NCI-H1436 (cell line): ENCODE data around the gene CNTN5.

Source experiments
- DNase-seq: peaks from one replicate; lab custom pipeline; 2025; lab: John Stamatoyannopoulos, UW

CNTN5 gene

DNA sequence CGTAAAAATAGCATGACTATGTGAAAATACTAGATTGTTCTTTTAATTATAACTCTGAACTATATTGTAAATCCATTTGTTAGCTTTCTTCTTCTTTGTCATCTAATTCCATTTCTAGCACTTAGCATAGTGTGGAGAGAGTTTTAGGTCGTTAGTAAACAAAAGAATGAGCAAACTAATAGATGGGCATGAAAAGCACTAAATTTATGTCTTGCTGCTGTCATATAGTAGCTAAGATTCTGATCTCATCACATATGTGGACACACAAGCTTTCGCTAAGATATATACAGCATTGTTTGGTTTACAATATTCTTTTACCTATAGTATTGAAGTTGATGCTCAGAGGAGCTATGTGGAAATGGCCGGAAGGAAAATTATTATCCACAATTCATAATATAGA is 370.5 kb downstream of the CNTN5 start:
- no peak for DNase-seq

DNA sequence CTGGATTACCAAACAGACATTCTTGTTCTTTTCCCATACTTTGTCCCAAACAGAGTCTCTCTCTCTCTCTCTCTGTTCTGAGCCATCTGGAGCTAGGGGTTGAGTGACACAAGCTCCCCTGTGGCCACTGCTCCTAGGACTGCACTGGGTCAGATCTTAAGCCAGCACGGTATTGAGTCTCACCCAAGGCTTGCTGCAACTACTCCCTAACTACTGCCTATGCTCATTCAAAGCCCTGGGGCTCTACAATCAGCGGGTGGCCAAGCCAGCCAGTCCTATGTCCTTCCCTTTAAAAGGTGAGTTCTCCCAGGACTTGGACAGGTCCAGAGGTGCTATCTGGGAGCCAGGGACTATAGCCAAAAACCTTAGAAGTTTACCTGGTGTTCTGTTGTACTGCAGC is 385.6 kb downstream of the CNTN5 start:
- no peak for DNase-seq

DNA sequence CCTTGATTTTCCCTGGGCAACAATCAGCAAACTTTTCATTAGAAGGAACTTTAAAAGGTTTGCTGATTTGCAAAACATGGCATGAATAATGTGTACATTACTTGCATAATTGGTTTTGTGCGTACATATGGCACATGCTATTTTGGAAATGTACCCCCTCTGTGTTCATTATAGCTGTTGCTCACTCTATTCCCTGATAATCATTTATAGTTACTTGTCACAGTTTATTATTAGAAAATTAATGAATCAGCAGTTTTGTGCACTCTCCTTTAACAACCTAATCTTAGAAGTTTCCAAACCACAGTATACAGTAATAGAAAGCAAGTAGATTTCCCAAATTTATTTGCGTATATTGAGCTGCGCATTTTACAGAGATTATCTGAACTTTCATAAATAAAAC is 389.9 kb downstream of the CNTN5 start:
- no peak for DNase-seq

DNA sequence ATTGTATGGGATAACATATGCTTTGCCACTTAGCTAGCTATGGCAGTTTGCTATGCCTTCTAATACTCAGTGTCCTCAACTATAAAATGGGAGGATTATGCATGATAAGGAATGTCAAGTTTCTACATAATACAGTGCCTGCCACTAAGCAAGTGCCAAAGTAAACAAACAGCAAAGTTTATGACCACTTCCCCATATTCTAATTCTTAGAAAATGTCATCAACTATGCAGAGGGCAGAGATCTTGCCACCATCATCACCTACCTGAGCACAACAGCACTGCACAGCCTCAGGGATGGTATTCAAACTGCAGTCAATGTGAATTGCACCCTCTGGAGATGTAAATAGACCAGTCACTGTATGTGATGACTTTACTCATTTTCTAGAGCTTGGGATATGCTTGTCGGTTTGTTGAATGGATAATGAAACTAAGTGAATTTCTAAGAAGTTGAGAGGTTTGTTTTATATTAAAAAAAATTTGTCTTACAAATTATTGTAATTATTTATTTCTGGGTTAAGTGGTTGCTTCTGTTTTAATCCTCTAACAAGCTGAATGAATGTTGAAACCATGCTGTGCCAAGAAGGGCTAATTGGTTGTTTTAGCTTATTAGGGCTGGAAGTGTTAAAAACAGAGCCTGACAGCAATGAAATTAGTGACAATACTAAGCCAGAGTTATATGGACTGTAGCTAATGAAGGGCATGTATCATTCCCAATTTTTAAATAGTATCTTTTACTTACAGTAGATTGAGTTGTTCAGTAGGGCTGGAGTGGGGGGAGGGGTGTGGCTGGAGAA is 398.4 kb downstream of the CNTN5 start:
- DNase-seq, result no peak

DNA sequence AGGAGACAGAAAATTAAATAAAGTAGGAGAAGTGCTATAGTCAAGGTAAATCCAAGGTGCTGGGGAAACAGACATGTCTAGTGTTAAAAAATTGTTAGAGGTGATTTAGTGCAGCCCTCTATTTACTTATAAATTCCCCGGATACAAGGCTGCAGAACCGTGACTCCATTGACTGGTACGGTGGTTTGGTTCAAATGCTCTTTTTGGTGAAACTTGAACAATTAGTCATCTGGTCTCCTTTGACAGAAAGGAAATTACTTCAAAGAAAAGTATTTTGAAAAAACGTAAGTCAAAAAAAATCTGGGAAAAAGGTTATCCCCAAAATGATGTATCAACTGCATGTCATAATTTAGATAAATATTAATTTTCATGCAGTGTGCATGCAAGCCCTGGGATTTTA is 399.2 kb downstream of the CNTN5 start:
- no peak for DNase-seq

DNA sequence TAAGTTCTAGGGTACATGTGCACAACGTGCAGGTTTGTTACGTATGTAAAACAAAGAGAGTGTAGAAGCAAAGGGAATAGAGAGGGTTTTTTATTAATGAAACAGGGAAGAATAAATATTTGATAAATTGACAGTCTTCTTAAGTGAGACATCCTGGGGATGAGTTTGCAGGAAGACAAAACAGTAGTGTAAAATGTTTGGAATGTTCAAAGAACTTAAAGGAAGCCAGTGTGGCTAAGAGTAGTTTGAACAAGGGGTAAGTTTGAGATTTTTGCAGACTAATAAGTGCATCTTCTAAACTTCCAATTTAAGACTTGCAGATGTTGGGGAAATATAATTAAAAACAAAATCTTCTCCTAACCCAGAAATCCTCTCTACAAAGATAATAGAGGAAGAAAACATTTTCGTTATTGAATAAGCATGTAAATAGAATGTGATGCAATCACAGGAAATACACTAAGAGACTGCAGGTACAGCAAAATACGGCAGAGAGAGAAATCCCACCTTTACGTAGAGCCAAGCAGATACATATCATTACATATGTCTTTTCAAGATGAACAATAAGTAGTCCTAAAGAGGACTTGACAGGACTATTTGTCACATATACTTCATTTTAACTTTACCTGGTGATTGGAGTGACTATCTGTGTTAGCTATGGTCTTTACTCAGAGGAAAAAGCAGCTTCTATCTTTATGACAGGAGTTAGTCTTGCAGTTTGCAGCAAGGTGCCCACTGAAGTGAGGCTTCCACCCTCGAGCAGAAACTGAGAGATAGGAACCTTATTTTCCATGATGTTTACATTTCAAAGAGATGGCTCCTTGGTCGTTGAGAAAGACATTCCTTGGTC is 402.1 kb downstream of the CNTN5 start:
- no peak for DNase-seq

DNA sequence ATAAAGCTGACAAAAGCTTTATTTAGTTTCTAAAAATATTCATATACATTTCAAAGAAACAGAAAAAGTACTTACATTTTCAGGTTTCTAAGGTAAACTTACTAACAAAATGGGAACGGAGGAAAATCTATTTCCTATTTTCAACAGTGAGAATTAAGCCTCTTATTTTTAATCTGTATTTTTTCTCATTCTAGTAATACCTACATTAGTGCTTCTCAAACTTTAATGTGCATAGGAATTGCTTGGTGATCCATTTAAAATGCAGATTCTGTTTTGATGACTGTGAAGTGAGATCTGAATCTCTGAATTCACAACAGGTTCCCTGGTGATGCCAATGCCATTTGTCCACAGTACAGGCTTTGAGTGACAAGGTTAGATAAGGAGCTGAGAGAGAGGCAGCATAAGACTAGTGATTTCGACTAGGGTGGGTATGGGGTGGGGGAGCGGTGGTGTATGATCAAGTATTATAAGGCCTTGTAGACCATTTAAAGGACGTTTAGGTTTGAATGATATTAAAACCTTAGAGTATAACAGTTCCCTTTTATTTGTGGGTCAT is 402.8 kb downstream of the CNTN5 start:
- DNase-seq, result no peak

DNA sequence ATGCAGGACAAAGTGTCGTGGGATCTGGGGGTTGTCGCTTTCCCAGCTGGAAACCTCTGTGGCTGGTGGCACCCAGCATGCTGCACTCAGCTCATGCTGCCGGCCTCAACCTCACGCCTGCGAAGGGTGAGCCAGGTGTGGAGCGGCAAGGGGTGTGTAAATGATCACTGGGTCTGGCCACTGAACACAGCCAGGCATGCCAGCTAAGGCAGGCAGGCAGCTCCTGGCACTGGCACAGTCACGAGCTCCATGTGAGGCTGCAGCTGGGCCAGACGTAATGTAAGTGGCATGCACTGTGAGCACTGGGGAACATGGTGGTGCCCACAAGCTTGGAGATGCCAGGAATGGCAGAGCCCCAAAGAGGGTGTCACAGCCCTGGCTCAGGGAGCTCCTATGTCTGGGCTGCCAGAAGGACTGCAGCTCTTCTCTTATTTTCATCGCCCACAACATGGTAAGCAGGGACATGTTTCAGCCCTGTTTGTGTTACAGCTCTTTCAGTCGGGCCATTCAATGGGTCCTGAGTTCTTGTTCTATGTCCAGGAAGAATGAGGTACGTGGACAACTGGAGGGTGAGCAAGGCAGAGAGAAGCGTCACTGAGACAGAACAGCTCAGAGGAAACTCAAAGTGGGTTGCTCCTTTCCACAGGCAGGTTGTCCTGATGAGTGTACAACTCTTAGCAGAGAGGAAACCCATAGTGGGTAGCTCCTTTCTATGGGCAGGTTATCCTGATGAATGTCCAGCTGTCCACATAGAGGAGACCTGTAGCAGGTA is 403.8 kb downstream of the CNTN5 start:
- DNase-seq, result no peak

DNA sequence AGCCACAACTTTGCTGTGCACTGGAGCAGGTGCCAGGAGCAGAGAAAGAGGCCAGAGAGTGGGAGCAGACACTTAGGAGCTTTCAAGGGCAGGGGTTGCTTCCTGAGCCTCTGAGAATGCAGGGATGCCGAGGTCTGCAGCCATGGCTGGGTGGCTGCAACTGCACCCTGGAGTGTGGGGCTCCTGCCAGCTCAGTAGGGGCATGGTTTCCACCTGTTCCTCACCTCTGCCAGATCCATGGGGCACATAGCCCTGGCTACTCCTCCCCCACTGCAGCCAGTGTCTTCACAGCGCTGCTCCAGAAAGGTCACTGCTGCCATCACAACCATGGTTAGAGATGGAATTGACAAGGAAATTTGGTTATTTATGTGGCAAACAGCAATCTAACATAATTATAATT is 404.8 kb downstream of the CNTN5 start:
- DNase-seq, result no peak

DNA sequence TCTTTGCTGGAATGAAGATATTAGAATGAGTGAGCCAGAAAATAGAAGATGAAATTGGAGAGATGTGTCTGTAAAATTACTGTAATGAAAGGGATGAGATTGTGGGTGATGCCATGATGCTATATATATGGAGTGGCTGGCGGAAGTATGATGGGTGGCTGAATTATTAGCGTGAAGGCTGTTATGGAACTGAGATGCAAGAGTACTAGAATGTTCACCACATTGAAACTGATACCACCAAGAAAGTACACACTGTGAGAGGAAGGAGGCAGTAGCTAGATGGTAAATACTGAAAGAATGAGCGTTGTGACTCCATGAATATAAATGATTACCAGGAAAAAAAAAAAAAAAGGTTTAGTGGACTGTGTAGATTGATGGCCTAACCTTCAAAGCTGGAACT is 411.9 kb downstream of the CNTN5 start:
- DNase-seq, result no peak

DNA sequence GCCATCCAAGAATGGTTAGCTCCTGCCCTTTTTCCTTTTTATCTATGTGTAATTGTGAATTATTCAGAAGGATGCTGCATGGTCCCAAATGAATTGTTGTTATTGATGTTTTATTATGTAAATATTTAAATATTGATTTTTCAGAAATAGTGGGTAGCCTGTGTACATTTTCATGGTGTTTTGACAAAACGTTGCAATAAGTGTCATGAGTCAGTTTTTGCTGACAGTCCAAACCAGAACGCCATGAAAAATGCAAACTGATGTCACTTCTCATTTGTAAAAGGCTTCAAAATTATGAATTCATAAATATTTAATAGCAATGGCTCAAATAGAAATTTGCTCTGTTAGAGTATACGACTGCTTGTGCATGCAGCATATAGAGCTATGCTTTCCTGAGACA is 422.5 kb downstream of the CNTN5 start:
- DNase-seq, result no peak

DNA sequence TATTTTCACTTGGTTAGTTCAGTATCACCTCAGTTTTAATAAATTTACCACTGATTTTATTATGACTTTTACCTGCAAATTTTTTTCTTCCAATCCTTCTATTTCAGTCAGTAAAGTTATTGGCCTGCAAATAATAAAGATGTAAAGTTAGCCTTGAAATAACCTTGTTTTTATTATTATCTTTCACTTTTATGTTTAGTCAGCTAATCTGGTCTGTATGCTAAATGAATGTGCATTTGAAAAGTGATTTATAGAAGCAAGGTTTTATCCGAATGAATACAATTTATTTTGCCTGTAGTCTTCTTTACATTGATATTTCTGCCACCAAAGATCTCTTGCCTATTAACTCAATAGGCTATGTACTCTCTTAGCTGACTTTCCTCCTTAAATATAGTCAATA is 425.7 kb downstream of the CNTN5 start:
- no peak for DNase-seq

DNA sequence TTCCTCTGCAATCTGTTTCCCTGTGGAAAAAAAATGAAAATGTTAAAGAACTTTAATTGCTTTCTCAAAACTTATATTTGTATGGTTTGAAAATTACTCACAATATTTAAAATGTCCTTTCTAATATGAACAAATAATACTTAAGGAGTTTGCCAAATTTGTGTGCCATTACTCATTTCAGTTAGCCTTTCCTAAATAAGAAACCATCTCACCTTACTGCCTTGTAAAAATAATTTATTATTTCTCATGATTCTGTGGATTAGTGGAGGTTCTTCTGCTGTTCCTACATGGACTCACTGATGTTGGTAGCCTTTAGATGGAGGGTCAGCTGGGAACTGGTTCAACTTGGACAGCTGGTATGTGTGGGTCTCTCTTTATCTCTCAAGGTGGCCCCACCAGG is 428.6 kb downstream of the CNTN5 start:
- DNase-seq, result no peak

DNA sequence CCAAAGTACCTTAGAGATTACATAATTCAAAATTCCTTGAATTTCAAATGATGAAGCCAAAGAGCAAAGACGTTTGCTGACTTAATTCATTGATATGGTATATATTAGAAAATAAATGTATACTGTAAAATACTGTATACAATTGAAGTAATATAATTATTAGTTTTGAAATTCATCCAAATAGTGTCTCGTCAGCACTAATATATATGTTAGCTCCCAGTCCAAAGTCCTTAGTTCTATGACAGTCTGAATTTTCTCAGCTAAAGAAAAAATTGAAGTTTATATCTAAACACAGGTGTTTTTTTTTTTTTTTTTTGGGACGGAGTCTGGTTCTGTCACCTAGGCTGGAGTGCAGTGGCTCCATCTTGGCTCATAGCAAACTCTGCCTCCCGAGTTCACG is 431.3 kb downstream of the CNTN5 start:
- no peak for DNase-seq

DNA sequence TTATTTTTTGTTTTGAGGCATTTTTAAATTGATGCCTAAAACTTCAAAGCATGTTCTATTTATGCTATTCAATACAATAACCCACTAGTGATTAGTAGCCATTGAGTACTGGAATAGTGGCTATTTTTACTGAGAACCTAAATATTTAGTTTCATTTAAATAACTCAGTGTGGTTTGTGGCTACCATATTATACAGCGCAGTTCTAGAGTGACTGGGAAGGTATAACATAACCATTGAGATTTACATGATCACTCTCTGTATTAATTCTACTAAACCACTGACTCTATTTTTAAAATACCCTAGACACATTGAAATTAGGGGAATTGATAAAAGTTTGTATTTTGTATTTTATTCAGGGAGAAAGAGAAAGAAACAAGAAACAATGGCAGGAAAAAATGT is 441.2 kb downstream of the CNTN5 start:
- no peak for DNase-seq

DNA sequence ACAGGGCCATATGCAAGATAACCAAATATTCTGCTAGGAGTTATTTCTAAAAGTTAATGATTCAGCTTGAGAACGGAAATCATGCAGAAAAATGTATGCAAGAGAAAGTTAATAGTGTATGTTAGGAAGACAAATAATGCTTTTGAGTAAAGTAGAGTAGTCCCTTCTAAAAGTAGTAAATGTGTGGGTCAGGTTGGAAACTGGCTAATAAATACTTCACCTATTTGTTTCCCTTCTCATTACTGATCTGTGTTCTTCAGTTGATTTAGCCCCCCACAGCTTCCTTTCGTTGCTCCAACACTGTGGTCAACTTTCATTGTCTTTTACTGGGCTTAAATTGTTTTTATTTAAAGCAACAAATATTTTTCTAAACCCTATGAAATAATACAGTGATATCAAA is 444.2 kb downstream of the CNTN5 start:
- DNase-seq, result no peak

DNA sequence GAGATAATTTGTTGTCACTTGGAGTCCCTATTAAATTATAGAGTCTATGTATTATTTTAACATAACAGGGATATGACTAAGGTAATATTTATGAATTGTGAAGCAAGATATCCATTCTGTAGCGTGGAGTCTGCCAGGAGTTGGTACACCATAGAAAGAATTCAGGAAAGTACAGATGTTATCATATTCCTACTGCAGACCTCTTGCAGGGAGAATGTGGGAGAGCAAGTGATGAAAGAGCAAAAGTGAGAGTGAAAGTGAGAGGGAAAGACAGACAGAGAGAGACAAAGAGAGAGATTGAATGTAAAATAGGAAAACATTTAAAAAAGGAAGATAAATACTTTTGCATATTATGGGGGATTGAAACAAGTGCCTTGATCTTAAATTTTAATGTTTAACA is 468.8 kb downstream of the CNTN5 start:
- no peak for DNase-seq

DNA sequence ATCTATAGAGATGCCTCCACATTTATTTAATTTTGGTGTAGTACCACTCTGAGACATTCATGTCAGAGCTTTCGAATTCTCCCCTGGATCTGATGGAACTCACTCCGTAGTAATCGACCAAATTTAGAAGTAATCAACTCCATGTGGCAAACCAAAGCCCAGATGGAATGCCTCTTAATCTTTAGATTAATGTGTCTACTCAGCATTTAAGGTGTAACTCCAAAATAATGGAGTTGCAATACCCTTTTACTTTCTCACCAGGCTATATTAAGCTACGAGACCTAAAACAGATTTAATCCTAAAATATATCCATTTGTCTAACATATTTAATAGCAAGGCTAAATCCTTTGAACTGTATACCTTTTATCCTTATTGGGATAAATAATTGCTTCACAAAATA is 473.3 kb downstream of the CNTN5 start:
- DNase-seq, result no peak

DNA sequence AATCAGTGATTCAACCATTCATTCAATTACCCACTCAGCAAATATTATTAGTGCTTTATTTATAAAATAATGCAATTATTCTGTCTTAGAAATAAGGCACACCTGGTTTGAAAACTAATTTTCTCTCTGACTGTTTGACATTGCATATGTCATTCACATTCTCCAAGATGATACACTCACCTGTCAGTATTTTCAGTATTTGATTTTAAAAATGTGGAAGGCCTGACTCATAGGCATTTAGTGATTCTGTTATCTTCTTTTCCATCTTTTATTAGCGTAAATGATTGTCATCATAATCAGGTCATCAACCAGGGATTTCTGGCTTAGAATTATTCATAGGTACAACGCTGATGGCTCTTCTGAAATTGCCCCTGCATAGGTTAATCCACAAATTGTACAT is 480.9 kb downstream of the CNTN5 start:
- no peak for DNase-seq

DNA sequence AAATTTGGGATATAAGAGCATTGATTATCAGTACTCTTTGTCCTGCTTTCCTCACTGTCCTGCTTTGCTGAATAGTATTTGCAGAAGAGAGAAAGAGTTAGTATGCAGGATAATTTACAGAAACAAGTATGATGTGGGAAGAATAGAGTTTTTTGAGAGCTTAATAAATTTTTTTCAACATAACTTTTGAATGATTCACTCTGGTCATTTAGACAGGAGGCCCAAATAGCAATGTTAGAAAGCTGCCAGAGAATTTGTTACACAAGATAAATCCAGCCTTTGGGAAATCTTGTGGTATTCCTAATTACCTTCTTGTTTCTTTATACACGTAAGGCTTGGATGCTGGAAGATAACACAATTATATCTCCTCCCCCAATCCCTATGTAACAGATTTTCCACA is 484.6 kb downstream of the CNTN5 start:
- DNase-seq, result no peak

DNA sequence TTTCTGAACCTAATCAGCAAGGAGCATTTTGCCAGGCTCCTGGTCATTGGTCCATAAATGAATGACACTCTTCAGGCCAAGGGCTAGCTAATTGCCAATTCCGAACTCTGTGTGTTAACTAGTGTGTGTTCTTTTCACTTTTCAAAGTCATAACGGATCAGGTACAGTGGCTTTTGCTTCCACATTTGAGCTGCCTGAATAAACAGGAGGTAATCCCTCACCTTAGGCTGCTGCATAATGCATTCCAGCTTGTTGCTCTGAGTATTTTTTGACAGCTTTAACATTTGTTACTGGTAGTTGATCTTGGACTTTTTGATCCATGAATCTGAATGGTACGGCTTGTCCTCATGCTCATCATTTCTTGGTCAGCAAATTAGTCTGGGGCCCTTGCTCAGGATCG is 485.1 kb downstream of the CNTN5 start:
- no peak for DNase-seq

DNA sequence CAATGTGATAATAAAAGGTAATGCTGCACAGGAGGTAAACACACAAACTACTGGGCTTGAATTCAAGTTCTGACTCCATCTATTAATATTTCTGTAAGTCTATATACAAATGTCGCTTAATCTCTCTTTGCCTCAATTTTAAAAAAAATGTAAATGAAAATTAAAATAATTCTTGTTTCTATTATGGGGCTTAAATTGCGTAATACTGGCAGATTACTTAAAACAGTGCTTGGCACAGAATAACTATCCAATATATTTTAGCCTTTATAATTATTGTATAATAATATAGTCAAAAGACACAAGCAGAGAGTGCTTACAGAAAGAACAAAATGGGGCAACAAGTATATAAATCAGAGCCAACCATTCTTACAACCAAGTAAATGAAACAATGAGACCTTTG is 489.1 kb downstream of the CNTN5 start:
- DNase-seq, result no peak

DNA sequence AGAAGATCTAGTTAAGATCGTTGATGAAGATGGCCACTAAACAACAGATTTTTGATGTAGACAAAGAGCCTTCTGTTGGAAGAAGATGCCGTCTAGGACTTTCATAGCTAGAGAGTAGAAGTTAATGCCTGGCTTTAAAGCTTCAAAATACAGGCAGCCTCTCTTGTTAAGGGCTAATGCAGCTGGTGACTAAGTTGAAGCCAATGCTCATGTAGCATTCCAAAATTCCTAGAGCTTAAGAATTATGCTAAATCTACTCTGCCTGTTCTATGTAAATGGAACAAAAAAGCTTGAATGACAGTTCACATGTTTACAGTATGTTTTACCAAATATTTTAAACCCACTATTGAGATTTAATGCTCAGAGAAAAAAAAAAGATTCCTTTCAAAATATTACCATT is 492.6 kb downstream of the CNTN5 start:
- DNase-seq, result no peak
